ENCODE results near the gene TMED5.

Gene TMED5

GRCh38 chr1:93120614-93121013 lies 59.6 kb downstream of the TMED5 start:
- Histone ChIP-seq H3K27me3 (ENCODE audit: control insufficient read depth, insufficient read depth, low read length) (no peaks in the 10 kb centered on the region), H3K4me2 (ENCODE audit: low read length) (no peak overlapping the region), H3K9me3 (ENCODE audit: control insufficient read depth, low read length) (no peaks in the 10 kb centered on the region), H3K9ac (no peak overlapping the region), H3K79me2 (no peaks in the 10 kb centered on the region), H3K27ac (no peak overlapping the region), H3K36me3 (ENCODE audit: control insufficient read depth, insufficient read depth, low read length) (no peaks in the 10 kb centered on the region), H3K4me3 (ENCODE audit: low read depth, low read length) (no peak overlapping the region), H2AFZ (no peak overlapping the region), H3K4me1 (no peaks in the 10 kb centered on the region)
- TF ChIP-seq CTCF (IDR thresholded peaks at IDR 0.05), result no peak

GRCh38 chr1:93114391-93114790 lies 65.8 kb downstream of the TMED5 start:
- no peak for TF ChIP-seq CTCF (IDR thresholded peaks at IDR 0.05)
- Histone ChIP-seq H3K9ac (no peak overlapping the region), H3K4me1 (no peaks in the 10 kb centered on the region), H3K27me3 (ENCODE audit: control insufficient read depth, insufficient read depth, low read length) (no peaks in the 10 kb centered on the region), H3K4me3 (ENCODE audit: low read depth, low read length) (no peak overlapping the region), H3K79me2 (no peaks in the 10 kb centered on the region), H3K27ac (no peak overlapping the region), H2AFZ (no peak overlapping the region), H3K4me2 (ENCODE audit: low read length) (no peak overlapping the region), H3K36me3 (ENCODE audit: control insufficient read depth, insufficient read depth, low read length) (no peaks in the 10 kb centered on the region), H3K9me3 (ENCODE audit: control insufficient read depth, low read length) (no peaks in the 10 kb centered on the region)

- Histone ChIP-seq H3K36me3 (ENCODE audit: control insufficient read depth, insufficient read depth, low read length) (no peaks in the 10 kb centered on the region), H3K9ac (no peak overlapping the region), H3K27me3 (ENCODE audit: control insufficient read depth, insufficient read depth, low read length) (no peaks in the 10 kb centered on the region), H3K9me3 (ENCODE audit: control insufficient read depth, low read length) (no peaks in the 10 kb centered on the region), H2AFZ (no peak overlapping the region), H3K79me2 (peaks cover 3% of the 10 kb centered on the region), H3K4me1 (no peaks in the 10 kb centered on the region), H3K4me2 (ENCODE audit: low read length) (no peak overlapping the region), H3K4me3 (ENCODE audit: low read depth, low read length) (no peak overlapping the region), H3K27ac (no peak overlapping the region)
- no peak for TF ChIP-seq CTCF (IDR thresholded peaks at IDR 0.05)
These were observed 67.1 kb downstream of the TMED5 start for GRCh38 chr1:93113127-93113526.

- Histone ChIP-seq H3K4me3 (ENCODE audit: low read depth, low read length) (no peak overlapping the region), H3K36me3 (ENCODE audit: control insufficient read depth, insufficient read depth, low read length) (no peaks in the 10 kb centered on the region), H3K9me3 (ENCODE audit: control insufficient read depth, low read length) (no peaks in the 10 kb centered on the region), H3K9ac (no peak overlapping the region), H2AFZ (no peak overlapping the region), H3K27me3 (ENCODE audit: control insufficient read depth, insufficient read depth, low read length) (no peaks in the 10 kb centered on the region), H3K79me2 (peaks cover 9% of the 10 kb centered on the region), H3K27ac (no peak overlapping the region), H3K4me2 (ENCODE audit: low read length) (no peak overlapping the region), H3K4me1 (no peaks in the 10 kb centered on the region)
- TF ChIP-seq CTCF (IDR thresholded peaks at IDR 0.05), result no peak
These were observed 68.7 kb downstream of the TMED5 start for GRCh38 chr1:93111561-93111960.

- Histone ChIP-seq H2AFZ (no peak overlapping the region), H3K27ac (no peak overlapping the region)
- TF ChIP-seq CTCF (IDR thresholded peaks at IDR 0.05), result no peak
These were observed 69.1 kb downstream of the TMED5 start for GRCh38 chr1:93111065-93111464.

More at GRCh38 chr1:93111065-93111464, 69.1 kb downstream of the TMED5 start:
- Histone ChIP-seq H3K4me3 (ENCODE audit: low read depth, low read length) (no peak overlapping the region), H3K4me2 (ENCODE audit: low read length) (no peak overlapping the region), H3K27me3 (ENCODE audit: control insufficient read depth, insufficient read depth, low read length) (no peaks in the 10 kb centered on the region), H3K79me2 (peaks cover 9% of the 10 kb centered on the region), H3K9ac (no peak overlapping the region), H3K9me3 (ENCODE audit: control insufficient read depth, low read length) (no peaks in the 10 kb centered on the region), H3K4me1 (no peaks in the 10 kb centered on the region), H3K36me3 (ENCODE audit: control insufficient read depth, insufficient read depth, low read length) (no peaks in the 10 kb centered on the region)
